Body of pancreas (tissue), 4 donors: ENCODE results near the gene CDHR5.

Experiments
- CTCF ChIP-seq, 7 experiments: fragments of 450-650 bp in 4 of 7; fragments of 200-600 bp in 3 of 7; sonication (generic) in 3 of 7; IDR thresholded peaks; one replicate each; pipeline ENCODE4 v1.5.1; 2016 to 2019; ENCODE audit warnings: antibody characterized with exemption in 7 of 7
- POLR2A ChIP-seq, 3 donors: fragments of 450-650 bp; IDR thresholded peaks; one replicate each; pipeline ENCODE4 v1.6.1; 2016; ENCODE audit warnings: antibody characterized with exemption in 3 of 3, mild to moderate bottlenecking in 2 of 3

- TF ChIP-seq CTCF (IDR thresholded peaks at IDR 0.05) (no peak), POLR2A (IDR thresholded peaks at IDR 0.05) (no peak)
Observed at GRCh38 chr11:656426-656825, 31.7 kb upstream of the CDHR5 start.
